ENCODE results near the gene ZNF500.

ZNF500 gene

DNA sequence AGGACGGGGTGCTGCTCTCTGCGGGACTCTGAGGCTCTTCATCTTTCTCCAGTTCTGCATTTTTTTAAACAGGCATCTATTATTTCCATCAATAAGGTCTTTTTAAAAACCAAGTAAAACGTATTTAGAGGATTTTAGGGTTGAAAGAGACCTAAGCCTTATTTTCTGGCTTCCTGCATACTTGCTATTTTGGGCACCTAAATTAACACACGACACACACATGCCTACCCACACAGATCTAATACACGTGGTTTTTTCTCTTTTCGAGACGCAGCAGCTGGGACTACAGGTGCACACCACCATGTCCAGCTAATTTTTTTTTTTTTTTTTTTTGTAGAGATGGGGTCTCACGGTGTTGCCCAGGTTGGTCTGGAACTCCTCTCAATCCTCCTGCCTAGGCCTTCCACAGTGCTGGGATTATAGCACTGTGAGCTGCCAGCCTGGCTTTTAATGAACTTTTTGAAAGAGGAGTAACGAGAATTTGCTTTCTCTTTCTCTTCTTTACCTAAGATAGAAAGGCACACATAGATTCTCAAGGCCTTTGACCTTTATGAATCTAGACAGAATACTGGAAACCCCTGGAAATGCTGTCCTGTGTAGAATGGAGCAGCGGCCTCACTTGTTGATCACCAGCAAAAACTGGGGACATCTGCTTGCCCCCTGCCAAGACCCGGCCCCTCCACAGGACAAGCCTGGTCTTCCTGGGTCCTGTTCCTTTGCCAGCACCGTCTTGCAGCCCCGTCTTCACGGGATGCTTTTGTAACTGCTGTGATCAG lies 18.9 kb downstream of the ZNF500 start:
- H3K4me3 ChIP-seq (ENCODE audit: low read length) = peak overlapping the region; percentile 44
- H3K36me3 ChIP-seq (replicated peaks; ENCODE audit: insufficient read depth, low read length) = no peaks in the 10 kb centered on the region
- peak overlapping the region; percentile 75 for H3K27ac ChIP-seq (ENCODE audit: low read length)
- no peaks in the 10 kb centered on the region for H3K27me3 ChIP-seq (replicated peaks; ENCODE audit: insufficient read depth, low read length)
- peaks cover 15% of the 10 kb centered on the region; the same call in 1 of the 2 replicates for H3F3A ChIP-seq (ENCODE audit: insufficient read depth, low read length)
- TF ChIP-seq EZH2phosphoT487 (IDR thresholded peaks at IDR 0.05; ENCODE audit: low read length) (no peak), EZH2 (optimal IDR thresholded peaks at IDR 0.05; ENCODE audit: low read depth, low read length) (no peak)
- TF ChIP-seq, protein P1, sequence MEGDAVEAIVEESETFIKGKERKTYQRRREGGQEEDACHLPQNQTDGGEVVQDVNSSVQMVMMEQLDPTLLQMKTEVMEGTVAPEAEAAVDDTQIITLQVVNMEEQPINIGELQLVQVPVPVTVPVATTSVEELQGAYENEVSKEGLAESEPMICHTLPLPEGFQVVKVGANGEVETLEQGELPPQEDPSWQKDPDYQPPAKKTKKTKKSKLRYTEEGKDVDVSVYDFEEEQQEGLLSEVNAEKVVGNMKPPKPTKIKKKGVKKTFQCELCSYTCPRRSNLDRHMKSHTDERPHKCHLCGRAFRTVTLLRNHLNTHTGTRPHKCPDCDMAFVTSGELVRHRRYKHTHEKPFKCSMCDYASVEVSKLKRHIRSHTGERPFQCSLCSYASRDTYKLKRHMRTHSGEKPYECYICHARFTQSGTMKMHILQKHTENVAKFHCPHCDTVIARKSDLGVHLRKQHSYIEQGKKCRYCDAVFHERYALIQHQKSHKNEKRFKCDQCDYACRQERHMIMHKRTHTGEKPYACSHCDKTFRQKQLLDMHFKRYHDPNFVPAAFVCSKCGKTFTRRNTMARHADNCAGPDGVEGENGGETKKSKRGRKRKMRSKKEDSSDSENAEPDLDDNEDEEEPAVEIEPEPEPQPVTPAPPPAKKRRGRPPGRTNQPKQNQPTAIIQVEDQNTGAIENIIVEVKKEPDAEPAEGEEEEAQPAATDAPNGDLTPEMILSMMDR (IDR thresholded peaks at IDR 0.05; ENCODE audit: low read length) = no peak
- peak overlapping the region; percentile 67 for H2AFZ ChIP-seq (ENCODE audit: low read length)
- peak overlapping the region; percentile 55 for H3K9ac ChIP-seq (ENCODE audit: low read length)
- peaks cover 16% of the 10 kb centered on the region for H3K4me1 ChIP-seq (ENCODE audit: low read length)
- H3K9me2 ChIP-seq (replicated peaks; ENCODE audit: insufficient read depth, low read length) = no peaks in the 10 kb centered on the region
- peak overlapping the region; percentile 95 for H3K4me2 ChIP-seq (ENCODE audit: low read depth, low read length)
- H3K9me3 ChIP-seq (replicated peaks; ENCODE audit: insufficient read depth, low read length) = no peaks in the 10 kb centered on the region
- peak; percentile 77 for DNase-seq
- H3K79me2 ChIP-seq (ENCODE audit: low read length) = no peaks in the 10 kb centered on the region
- no peaks in the 10 kb centered on the region for H4K20me1 ChIP-seq (ENCODE audit: insufficient read depth, low read length)

DNA sequence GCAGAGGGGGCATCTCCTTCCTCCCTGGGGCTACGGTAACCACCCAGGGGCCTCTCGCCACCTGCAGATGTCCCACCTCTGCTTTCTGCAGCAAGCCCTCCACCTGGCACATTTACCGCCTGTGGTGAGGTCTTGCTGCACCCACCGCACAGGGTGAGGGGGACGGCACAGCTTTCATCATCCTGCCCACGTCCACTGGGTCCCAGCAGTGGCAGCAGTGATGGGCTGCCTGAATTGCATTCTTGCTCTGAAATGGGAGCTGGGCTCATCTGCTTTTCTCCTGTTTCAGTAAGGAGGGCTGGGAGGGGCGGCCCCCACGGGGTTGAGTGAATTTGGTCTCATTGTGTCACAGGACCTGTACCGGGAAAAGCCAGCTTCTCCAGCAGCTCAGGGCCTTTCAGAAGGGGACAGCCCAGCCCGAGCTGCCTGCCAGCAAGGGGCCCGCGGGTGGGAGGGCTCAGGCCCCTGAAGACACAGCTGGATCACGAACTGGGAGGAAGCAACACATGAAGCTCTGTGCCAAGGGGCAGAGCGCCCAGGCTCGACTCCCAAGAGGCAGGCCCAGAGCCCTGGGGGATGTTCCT lies 19.9 kb downstream of the ZNF500 start:
- Histone ChIP-seq H3K4me2 (ENCODE audit: low read depth, low read length) (peak overlapping the region; percentile 95; the same call in 1 of the 2 replicates), H2AFZ (ENCODE audit: low read length) (peak overlapping the region; percentile 67), H3K36me3 (replicated peaks; ENCODE audit: insufficient read depth, low read length) (no peaks in the 10 kb centered on the region), H3K27me3 (replicated peaks; ENCODE audit: insufficient read depth, low read length) (no peaks in the 10 kb centered on the region), H4K20me1 (ENCODE audit: insufficient read depth, low read length) (no peaks in the 10 kb centered on the region), H3K4me3 (ENCODE audit: low read length) (no peak overlapping the region), H3K9me3 (replicated peaks; ENCODE audit: insufficient read depth, low read length) (no peaks in the 10 kb centered on the region), H3K79me2 (ENCODE audit: low read length) (no peaks in the 10 kb centered on the region), H3K9me2 (replicated peaks; ENCODE audit: insufficient read depth, low read length) (no peaks in the 10 kb centered on the region), H3K9ac (ENCODE audit: low read length) (peak overlapping the region; percentile 55; the same call in 1 of the 2 replicates), H3K27ac (ENCODE audit: low read length) (peak overlapping the region; percentile 75; the same call in 1 of the 2 replicates), H3F3A (ENCODE audit: insufficient read depth, low read length) (peaks cover 15% of the 10 kb centered on the region; the same call in 1 of the 2 replicates), H3K4me1 (ENCODE audit: low read length) (peaks cover 16% of the 10 kb centered on the region)
- TF ChIP-seq EZH2 (optimal IDR thresholded peaks at IDR 0.05; ENCODE audit: low read depth, low read length) (no peak), EZH2phosphoT487 (IDR thresholded peaks at IDR 0.05; ENCODE audit: low read length) (no peak)
- TF ChIP-seq, protein P1 (IDR thresholded peaks at IDR 0.05; ENCODE audit: low read length) = no peak
- no peak for DNase-seq

DNA sequence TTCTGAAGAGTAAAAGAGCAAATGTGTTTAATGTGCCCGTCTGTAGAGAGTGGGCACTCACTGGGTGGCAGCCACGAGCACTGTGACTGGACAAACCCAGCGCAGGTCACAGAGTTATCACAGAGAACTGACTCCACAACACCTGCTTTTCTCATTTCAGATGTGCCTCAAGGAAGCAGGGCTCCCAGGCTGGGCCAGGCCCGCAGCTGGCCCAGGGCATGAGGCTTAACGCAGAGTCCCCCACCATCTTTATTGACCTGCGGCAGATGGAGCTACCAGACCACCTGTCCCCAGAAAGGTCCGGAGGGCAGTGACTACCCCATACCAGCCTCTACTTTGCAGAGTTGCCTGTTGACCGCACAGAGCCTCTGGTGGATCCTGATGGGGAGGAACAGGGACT lies 20.7 kb downstream of the ZNF500 start:
- no peaks in the 10 kb centered on the region for H4K20me1 ChIP-seq (ENCODE audit: insufficient read depth, low read length)
- H3K27ac ChIP-seq (ENCODE audit: low read length) = no peak overlapping the region
- DNase-seq = no peak
- H3K4me1 ChIP-seq (ENCODE audit: low read length) = peaks cover 16% of the 10 kb centered on the region
- no peaks in the 10 kb centered on the region for H3K9me2 ChIP-seq (replicated peaks; ENCODE audit: insufficient read depth, low read length)
- no peak overlapping the region for H3K9ac ChIP-seq (ENCODE audit: low read length)
- peaks cover 15% of the 10 kb centered on the region; the same call in 1 of the 2 replicates for H3F3A ChIP-seq (ENCODE audit: insufficient read depth, low read length)
- no peak for TF ChIP-seq EZH2 (optimal IDR thresholded peaks at IDR 0.05; ENCODE audit: low read depth, low read length)
- TF ChIP-seq, protein P1 (IDR thresholded peaks at IDR 0.05; ENCODE audit: low read length) = no peak
- no peak for TF ChIP-seq EZH2phosphoT487 (IDR thresholded peaks at IDR 0.05; ENCODE audit: low read length)
- no peak overlapping the region for H3K4me3 ChIP-seq (ENCODE audit: low read length)
- H2AFZ ChIP-seq (ENCODE audit: low read length) = no peak overlapping the region
- H3K4me2 ChIP-seq (ENCODE audit: low read depth, low read length) = no peak overlapping the region
- H3K36me3 ChIP-seq (replicated peaks; ENCODE audit: insufficient read depth, low read length) = no peaks in the 10 kb centered on the region
- no peaks in the 10 kb centered on the region for H3K79me2 ChIP-seq (ENCODE audit: low read length)
- no peaks in the 10 kb centered on the region for H3K9me3 ChIP-seq (replicated peaks; ENCODE audit: insufficient read depth, low read length)
- no peaks in the 10 kb centered on the region for H3K27me3 ChIP-seq (replicated peaks; ENCODE audit: insufficient read depth, low read length)

Measured in MM.1S (cell line).